Activated CD8-positive, alpha-beta memory T cell treated with anti-CD3 and anti-CD28 coated beads for 24 hours (primary cell): ENCODE data around the gene C2.
A peak's percentile ranks its signal among the peaks of the same experiment; 100 is the strongest.
"Not testable (repeated sequence)": the region's sequence is repeated elsewhere in the genome, so short reads cannot be mapped to it uniquely, and the experiment has no call there.

ENCODE experiments used
- DNase-seq: peaks from one replicate; pipeline ENCODE4 v3.0.0-alpha.2; 2020

Gene C2

DNA sequence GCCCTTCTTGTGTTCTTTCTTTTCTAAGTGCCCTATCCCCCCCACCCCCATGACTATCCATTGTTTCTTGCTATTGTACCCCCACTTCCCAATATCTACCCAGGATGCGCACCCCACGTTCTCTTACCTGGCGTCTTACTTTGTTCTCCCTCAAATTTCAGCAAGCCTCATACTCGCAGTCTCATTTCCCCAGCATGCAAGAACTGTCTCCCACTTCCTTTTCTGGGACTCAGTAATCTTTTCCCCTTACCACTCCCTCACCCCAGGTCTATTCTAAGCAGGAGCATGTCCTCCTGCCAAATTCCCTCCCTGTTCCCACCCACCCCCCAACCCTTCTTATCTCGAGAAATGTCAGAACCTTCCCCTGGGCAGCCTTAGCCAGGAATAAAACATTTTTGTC lies 28.3 kb upstream of the C2 start:
- no peak for DNase-seq

DNA sequence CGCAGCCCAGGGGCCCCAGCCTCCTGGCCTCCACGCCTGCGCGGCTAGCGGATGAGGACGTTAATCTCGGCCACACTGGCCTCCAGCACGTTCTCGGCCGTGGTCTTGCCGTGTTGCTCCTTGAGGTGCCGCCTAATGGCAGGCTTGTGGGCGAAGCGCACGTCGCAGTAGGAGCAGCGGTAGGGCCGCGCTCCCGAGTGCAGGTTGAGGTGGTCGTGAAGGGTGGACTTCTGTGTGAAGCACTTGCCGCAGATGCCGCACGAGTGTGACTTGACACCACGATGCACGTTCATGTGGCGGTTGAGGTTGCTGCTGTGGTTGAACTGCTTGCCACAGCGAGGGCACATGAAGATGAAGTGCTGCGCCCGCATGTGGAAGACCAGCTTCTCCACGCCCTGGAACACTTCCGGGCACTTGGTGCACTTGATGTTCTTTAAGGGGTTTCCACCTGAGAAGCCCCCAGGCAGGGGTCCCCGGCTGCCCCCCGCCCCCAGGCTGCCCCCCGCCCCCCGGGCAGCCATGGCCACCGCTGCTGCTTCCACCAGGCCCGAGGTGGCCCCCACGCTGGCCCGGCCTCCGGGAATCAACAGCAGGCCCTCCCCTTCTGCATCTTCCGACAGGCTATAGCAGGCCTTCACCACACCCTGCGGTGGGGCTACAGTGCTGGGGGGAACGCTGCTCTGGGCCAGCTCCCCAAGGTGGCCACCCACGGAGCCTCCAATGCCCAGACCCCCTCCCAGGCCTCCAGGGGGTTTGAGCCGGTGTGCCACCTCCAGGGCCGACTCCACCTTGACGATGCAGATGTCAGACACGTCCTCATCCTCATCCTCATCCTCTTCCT lies 27.4 kb upstream of the C2 start:
- peak; percentile 65 for DNase-seq

DNA sequence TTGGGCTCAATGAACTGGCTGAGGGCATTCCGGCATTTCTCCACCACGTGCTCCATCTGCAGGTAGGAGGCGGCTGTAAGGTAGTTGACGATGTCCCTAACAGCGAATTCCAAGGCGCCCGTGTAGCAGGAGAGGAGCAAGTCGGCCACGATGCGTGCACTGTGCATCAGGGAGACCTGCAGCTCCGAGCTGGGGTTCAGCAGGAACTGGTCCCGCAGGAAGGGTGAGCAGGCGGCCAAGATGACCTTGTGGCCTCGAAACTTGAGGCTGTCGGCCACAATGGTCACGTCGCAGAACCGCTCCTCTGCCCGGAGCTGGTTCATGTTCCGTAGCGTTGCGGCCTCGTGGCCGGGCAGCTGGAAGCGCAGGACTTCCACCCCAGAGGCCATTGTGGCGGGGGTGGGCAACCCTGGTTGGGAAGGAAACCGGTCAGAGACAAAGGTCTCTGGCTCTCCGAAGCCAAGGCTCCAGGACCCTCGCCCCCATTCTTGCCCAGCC lies 26.6 kb upstream of the C2 start:
- peak; percentile 68 for DNase-seq

DNA sequence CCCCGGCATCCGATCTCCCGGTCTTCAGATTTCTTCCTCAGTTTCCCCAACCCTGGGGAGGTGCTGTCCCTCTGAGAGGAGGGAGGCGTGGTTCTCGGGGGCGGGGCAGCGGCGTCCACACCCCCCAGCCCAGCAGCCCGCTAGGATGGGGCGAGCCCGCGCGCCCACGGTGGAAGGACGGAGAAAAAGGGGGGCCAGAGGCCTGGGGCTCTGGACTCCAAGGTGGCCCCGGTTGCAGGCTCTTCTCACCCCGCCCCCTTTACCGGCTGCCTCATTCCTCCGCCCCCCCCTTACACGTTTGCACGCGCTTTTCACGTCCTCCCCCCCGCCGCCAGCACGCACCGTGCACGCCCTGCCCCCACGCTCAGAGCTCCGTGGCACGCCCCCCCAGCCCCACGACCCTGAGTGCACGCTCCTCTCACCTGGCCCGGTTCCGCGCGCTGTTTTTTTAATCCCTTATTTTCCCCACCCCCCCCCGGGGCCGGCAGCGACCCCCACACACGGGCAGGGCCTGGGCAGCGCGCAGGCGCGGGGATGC lies 26.0 kb upstream of the C2 start:
- DNase-seq: no peak

DNA sequence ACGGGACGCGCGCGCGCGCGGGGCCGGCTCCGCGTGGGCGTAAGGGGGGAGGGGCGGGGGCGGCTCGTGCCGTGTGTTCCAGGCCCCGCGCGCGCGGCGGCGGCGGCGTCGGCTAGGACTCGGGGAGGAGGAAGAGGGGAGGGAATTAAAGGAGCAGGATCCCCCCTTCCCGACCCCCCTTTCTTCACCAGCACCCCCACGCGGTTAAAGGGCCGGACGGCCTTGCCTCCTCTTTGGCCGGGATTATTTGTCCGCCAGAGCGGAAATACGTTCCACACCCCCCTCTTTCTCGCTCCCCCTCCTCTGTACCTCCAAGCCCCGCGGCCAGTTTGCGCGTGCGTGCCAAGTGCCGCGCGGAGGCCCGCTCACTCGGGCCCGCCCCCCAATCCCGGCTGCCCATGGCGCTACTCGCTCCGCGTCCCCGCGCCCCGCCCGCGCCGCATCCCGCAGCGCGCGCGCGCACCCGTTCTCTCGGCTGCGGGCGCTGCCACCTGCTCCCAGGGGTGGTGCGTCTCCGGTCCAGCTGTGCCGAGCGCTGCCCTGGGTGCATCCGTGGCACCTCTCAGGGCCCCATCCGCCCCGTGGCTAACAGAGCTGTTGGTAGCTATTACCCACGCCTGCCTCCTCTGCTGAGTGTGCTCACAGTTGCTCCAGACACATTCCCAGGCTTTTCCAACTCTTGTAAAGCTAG lies 25.4 kb upstream of the C2 start, which contains the start of gene ZBTB12:
Gene ZBTB12, minus strand, starts transcription at position 134 of the 691 bp plus-strand sequence. CDS start 781 bp downstream, outside the sequence.
- DNase-seq: peak; percentile 94

DNA sequence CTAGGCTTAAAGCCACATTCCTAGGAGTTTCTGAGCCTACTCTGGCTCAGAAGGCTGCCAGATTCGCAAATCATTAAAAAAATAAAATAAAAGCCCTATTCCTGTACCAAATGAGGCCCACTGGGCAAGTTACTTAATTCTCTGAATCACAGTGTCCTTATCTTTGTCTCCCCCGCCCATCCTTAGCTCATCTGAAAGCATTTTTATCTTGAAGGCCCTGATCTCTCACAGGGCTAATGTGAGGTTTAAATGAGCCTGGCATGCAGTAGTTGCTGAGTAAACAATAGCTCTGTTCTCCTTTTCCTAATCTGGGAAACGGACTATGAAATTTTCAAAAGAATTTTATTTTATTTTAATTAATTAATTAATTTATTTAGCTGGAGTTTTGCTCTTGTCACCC lies 23.6 kb upstream of the C2 start:
- DNase-seq: no peak

DNA sequence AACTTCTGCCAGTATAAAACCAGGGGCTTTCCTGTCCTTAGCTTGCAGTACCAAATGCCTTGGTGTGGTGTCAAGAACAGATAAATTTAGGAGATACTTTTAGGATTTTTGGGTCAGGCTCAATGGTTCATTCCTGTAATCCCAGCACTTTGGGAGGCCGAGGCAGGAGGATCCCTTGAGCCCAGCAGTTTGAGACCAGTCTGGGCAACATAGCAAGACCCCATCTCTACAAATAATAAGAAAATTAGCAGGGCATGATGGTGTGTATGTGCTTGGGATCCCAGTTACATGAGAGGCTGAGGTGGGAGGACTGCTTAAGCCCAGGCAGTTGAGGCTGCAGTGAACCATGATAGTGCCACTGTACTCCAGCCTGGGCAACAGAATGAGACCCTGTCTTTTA lies 22.5 kb upstream of the C2 start:
- no peak for DNase-seq

DNA sequence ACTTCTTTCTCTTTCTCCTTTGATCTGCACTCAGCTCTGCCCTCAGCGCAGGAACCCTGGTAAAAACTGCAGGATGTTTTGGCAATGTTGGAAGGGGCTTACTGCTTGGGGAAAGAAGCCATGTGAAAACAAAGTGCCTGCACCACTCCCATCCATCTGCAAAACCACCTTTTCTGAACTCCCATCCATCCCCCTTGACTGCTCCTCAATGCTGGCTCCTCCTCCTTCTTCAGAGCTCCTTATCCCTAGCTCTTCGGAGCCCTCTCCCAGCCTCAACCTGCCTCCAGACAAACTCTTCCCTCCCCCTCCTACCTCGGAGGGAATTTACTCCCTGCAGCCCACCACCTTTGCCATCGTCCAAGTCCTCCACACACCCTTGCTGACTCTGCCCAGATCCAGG lies 21.4 kb upstream of the C2 start:
- no peak for DNase-seq

DNA sequence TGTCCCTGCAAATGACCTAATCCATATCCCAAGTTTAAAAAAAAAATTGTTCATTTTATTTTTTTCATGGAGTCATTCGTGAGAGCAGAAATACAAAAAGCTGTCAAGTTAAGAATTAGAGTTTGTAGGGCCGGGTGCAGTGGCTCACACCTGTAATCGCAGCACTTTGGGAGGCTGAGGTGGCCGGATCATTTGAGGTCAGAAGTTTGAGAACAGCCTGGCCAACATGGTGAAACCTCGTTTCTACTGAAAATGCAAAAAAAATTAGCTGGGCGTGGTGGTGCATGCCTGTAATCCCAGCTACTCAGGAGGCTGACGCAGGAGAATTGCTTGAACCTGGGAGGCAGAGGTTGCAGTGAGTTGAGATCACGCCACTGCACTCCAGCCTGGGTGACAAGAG lies 20.8 kb upstream of the C2 start:
- DNase-seq: not testable (repeated sequence)

DNA sequence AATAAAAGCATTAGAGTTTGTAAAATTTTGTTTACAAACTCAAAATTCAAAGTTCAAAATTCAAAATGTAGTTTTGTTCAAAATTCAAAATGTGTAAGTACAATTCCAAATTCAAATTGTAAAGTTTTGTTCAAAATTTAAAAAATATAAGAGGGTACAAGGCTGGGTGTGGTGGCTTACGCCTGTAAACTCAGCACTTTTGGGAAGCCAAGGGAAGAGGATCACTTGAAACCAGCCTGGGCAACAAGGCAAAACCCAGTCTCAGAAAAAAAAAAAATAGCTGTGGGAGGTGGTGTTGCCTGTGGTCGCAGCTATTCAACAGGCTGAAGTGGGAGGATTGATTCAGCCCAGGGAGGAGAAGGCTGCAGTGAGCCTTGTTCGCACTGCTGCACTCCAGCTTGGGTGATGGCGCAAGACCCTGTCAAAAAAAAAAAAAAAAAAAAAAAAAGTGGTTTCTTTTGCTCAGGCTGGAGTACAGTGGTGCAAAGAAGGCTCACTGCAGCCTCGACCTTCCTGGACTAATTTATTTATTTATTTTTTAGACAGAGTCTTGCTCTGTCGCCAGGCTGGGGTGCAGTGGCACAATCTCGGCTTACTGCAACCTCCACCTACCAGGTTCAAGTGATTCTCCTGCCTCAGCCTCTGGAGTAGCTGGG lies 20.2 kb upstream of the C2 start:
- DNase-seq: no peak

DNA sequence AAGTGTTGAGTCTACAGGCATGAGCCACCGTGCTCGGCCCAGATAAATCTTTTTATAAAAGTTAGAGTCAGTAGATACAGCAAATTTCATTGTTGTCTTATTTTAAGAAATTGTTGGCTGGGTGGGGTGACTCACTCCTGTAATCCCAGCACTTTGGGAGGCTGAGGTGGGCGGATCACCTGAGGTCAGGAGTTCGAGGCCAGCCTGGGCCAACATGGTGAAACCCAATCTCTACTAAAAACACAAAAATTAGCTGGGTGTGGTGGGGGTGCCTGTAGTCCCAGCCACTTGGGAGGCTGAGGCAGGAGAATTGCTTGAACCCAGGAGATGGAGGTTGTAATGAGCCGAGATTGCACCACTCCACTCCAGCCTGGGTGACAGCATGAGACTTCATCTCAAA lies 19.3 kb upstream of the C2 start:
- DNase-seq: not testable (repeated sequence)

DNA sequence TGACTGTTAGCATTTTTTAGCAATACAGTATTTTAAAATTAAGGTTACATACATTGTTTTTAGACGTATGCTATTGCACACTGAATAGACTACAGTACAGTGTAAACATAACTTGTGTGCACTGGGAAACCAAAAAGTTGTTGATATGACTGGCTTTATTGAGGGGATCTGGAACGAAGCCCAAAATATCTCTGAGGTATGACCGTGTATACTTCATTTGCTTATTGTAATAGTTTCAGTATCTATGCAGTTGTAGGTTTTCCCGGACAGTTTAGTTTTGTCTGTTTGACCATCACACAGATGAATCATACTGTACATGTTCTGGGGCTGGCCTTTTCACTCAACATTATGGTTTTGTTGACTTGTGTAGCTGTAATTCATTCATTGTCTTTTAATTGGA lies 18.7 kb upstream of the C2 start:
- no peak for DNase-seq

DNA sequence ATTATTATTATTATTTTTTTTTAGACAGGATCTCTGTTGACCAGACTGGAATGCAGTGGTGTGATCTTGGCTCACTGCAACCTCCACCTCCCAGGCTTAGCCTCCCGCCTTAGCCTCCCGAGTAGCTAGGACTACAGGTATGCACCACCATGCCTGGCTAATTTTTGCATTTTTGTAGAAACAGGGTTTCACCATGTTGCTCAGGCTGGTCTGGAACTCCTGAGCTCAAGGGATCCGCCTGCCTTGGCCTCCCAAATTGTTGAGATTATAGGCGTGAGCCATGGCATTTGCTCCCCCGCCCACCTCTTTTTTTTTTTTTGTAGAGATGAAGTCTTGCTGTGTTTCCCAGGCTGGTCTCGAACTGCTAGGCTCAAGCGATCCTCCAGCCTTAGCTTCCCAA lies 18.2 kb upstream of the C2 start:
- not testable (repeated sequence) for DNase-seq

DNA sequence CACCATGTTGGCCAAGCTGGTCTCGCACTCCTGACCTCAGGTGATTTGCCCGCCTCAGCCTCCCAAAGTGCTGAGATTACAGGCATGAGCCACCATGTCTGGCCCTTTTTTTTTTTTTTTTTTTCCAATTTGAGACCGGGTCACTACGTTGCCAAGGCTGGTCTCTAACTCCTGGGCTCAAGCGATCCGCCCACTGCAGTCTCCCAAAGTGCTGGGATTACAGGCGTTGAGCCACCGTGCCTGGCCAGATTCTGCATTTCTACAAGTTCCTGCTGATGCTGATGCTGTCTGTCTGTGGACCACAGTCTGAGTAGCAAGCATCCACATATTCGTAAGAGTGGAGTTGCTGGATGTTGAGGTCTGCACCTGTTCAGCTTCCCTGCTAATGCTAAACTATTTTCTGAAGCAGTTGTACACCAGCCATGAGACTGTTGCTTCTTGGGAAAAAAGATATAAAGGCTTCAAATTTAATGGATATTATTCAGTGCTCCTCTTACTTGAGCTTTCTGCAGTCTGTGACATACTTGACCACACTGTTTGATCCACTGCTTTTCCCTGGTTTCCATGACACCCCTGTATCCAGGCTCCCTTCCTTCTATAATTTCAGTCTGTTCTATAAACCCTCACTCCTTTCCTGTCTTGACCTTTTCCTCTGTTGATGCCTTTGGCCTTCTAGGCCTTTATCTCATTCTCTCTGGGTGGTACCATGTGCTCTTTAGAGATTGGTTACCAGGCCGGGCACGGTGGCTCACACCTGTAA lies 15.5 kb upstream of the C2 start:
- DNase-seq: no peak

DNA sequence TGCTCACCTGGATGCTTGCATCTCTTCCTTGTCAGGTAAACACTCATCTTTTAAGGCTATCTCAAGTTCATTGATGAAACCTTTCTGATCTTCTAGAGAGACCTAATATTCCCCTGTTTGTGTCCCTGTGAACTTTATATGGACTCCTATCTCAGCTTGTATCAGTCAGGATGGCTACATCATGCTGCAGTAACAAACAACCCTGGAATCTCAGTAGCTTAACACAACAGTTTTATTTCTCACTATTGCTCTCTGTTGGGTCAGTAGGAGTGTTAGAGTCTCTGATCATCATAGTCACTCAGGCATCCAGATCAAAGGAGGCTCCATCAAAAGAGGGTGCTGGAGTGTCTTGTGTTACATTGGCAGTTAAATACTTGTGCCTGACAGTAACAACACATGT lies 12.2 kb upstream of the C2 start:
- no peak for DNase-seq

DNA sequence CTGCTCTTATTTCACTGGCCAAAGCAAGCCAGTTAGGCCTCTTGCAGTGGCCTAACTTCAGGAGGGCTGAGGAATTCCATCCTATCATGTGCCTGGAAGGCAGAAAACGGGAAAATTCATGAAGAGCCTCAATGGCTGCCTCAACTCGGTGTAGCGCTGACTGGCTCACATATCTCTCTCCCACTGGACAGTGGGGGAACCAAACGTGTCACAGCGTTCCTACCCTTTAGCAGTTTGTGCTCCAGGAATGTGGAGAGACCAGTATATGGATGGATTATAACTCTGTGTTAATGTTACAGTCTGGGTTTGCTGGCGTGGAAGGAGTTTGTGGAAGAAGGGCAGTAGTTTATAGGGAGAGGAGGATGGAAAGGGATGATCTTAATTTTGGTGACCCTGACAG lies 11.8 kb upstream of the C2 start:
- DNase-seq: no peak

DNA sequence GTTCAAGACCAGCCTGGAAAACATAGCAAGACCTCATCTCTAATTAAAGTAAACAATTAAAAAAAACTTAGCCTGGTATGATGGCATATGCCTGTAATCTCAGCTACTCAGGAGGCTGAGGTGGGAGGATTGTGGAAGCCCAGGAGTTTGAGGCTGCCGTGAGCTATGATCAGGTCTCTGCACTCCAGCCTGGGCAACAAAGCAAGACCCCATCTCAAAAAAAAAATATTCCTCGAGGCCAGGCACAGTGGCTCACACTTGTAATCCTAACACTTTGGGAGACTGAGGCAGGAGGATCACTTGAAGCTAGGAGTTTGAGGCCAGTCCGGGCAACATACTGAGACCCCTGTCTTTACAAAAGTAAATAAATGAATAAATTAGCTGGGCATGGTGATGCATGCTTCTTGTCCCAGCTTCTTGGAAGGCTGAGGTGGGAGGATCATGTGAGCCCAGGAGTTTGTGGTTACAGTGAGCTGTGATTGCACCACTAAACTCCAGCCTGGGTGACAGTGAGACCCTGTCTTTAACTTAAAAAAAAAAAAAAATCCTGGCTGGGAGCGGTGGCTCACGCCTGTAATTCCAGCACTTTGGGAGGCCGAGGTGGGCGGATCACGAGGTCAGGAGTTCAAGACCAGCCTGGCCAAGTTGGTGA lies 9.3 kb upstream of the C2 start:
- DNase-seq: no peak

DNA sequence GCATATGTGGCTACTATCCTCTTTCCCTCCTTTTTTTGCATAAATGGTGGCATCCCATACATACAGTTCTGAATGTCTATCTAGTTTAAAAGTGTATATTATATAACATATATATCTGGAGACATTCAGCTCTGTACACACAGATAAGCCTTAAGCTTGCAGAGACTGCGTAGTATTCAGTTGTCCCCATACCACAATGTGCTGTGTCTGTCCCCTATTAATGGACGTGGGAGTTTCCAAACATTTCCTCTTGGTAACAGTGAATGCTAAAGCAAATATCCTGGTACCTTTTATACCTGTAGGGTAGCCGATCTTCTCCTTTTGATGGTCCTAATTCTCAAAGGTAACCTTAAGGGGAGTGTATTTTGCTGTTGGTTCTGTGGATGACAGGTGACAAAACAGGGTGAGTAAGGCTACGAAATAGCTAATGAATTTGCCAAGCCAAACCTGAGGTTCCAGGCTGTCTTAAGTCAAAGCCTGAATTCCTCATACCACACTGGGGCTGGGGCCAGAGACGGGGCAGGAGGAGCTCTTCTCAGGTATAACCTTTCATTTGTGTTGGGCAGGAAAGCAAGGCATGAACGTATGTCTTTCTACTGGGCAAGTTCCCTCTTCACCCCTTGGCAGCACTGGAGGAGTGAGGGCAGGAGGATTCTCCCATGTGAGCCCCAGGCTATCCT lies 7.8 kb upstream of the C2 start:
- DNase-seq: no peak

DNA sequence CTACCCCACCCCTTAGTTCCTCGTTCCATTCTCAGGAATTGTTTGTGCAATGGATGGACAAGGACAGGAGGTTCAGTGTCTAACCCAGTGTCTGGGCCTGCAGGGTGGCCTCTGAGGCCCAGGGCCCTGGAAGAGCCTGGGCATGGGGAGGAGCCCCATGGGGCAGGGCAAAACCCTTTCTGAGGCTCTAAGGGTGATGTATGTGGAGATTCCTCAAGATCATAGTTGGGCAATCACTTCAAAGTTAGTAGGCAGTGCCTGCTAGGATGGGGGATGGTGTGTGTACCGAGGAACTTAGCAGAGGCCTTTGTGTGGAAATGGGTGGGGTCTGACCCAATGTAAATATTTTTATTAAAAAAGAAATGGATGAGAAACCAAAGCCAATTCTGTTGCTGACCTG lies 6.7 kb upstream of the C2 start:
- DNase-seq: no peak

DNA sequence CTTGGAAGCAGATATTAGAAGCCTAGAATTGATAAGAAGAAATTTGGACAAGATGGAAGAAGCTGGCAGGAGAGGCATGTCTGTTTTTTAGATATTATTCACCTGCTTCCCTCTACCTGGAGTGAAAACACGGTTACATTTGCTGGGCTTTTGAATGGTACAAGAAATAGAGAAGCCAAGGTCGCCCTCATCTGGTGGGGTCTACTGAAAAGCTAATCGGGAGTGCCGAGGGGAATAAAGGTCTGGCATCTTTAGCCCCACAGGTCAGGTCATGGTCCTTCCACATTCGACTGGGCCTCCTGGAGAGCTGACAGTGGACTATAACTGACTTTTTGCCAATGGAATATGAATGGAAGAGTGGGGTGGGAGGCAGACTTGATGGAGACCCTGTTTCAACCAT lies 4.6 kb upstream of the C2 start:
- no peak for DNase-seq

DNA sequence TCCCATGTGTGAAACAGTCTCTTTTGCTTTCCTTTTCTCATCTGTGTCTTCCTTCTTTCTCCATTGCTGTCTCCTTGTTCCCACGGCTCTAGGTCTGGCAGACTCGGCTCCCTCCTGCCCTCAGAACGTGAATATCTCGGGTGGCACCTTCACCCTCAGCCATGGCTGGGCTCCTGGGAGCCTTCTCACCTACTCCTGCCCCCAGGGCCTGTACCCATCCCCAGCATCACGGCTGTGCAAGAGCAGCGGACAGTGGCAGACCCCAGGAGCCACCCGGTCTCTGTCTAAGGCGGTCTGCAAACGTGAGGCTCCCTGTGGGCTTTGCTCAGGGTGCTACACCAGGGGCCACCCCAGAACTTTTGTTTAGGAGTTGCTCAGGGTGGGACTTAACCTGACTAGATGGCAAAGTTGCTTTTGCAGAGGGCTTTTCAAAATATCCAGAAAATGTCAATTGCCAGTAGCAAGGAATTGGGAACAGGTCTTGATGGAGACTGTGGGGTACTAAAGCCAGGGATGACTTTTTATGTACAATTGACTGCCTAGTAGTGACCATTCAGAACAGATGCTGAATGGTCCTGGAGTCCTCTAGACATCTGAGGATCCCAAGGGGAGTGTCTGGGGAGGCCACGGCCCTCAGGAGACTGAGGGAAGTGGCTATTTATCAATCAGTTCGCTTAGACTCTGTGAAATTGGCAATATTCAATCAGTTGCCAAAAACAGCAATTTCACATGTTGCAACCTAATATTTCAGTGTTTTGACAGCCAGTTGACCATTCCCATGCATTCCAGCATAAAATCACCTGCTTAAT lies 550 bp downstream of the C2 start:
- DNase-seq: no peak
